ENCODE results near the gene AKAP13.

The AKAP13 gene

DNA sequence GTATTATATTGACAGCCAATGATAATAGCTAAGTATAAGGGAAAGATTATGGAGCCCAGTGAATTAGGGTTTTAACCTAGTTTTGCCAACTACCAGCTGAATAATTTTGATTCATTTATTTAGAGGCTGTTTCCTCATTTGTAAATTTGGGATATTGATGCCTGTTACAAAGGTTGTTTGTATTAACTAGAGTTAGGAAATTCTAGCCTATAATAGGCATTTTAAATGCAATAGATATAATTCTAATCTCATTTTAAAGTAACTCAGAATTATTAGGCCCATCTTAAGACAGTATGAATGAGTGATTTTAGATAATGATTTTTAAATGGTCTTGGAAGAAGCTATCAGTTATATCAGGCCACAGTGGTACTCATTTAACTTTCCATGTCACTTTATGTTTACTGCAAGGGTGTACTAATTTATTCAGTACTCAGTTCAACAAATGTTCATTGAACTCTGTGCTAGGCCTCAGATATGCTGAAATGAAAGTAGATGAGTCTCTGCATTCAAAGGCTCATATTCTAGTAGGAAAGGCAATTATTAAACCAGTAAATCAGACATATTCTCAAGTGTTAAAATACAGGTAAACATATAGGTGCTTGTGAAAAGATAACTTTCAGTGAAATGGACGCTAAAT, 213.5 kb downstream of the AKAP13 start:
- no peak for DNase-seq (ENCODE audit: low read depth in 2 of 2)

DNA sequence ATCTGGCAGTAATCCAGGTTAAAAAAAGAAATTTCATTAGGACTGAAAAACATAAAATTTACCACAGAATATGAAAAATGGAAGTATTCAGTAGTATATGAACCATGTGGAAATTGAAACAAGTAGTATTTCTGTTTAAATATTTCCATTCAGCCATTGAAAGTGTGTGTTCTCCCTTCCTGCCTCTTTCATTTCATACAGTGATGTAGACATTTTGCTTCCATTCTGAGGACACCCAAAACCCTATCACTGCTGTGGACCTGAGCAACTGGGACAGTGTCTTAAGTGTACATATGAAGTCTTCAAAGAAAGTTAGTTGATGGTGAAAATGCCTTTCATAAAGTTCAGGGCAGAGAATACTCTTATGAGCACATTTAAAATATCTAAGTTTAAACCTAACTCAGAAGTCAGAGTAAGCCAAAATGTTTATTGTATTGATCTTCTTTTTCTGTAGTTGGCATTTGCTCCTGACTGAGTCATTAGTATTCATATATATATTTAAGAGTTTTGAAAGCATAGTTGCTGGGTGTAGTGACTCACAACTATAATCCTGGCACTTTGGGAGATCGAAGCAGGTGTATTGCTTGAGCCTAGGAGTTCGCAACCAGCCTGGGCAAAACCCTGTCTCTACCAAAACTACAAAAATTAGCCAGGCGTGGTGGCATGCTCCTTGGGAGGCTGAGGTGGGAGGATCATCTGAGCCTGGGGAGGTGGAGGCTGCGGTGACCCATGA, 215.6 kb downstream of the AKAP13 start:
- DNase-seq (ENCODE audit: low read depth in 2 of 2): no peak

DNA sequence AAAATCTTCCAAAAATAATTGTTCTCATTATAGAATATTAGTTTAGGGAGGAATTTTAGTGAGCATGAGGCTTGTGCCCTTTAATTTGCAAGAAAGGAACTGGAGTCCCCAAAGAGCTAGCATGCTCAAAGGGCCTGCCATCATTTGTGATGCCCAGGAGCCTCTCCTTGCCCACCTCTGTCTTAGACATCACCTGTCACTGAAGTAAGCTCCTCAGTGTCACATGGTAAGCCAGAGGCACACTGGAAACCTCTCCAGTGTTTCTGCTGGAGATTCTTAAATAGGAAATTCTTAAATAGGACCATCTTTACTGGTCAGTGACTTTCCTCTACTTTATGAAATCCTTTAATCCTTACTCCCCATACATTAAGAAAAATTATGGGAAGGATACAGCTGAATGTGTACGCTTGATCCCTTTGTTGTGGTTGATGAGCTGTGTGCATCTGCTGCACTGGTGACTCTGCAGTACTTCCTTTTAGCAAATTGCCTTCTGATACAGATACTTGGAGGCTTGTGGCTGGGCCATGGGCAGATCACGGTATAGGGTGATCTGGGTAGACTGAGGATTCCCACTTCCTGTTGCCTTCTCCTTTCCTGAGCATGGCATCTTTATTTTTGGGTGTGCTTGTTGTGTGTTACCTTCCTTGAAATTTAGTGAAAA, 216.9 kb downstream of the AKAP13 start:
- no peak for DNase-seq (ENCODE audit: low read depth in 2 of 2)

DNA sequence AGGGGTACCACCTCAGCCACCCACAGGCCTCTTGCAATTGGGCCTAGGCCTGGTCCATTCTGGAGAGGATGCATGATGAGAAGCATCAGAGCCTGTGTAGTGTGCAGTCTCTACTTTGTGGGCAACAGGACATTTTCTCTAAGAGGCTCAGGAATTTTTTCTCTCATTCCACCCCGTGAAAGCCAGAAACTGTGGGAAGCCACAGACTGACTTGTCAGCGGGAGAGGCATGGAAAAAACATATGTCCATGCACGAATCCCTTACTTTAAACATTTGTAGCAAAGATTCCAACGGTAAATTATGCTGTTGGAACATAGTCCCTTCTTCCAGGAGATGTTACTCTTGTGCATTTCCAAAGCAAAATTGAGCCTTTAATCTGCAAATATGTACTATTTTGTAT, 217.8 kb downstream of the AKAP13 start:
- no peak for DNase-seq (ENCODE audit: low read depth in 2 of 2)

DNA sequence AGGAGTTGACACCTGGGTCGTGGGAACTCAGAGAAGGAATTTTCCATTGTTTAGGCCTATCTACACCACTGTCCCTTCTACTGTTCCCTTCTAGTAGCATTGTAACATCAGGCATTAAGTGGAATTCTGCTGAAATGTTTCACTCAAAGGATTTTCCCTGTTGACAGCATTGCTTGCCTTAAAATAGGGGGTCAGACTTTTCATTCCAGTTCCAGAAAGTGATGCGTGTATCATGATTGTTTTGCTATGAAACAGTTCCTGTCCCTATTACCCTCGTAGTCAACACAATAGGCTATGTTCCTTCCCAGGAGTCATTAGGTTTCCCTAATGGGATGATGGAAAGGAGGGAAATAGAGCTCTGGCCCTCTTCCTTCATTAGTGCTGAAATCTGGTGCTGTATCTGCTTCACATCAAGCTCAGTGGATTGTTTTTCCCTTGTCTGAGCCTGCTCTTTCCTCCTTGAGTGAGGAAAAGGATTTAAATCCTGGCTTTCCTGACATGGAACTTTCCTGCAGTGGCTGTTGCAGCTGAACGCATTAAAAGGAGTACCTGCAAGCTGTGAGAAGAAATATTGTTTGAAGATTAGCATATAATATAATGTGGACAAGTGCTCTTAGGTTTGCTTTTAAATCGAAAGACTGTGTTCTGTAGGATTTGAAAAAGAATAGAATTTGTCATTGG, 218.5 kb downstream of the AKAP13 start:
- DNase-seq (ENCODE audit: low read depth in 2 of 2): no peak

DNA sequence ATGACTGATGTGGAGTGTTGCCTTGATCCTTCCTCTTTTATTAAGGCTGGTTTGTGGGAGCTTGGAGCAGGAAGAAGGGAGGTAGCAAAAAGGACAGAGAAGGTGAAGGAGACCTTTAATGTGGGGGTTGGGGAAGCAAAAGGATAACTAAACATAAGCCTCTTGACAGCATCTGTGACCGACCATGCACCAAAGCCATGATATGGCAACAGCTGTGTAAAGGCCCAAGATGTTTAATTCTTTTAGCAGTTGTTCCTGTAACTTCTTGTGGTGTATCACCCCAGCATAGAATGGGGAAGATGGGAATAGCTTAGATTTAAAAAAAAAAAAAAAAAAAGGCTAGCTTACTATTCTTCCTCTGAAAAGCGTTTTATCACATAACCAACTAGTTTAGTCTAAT, 219.6 kb downstream of the AKAP13 start:
- DNase-seq (ENCODE audit: low read depth in 2 of 2): no peak

DNA sequence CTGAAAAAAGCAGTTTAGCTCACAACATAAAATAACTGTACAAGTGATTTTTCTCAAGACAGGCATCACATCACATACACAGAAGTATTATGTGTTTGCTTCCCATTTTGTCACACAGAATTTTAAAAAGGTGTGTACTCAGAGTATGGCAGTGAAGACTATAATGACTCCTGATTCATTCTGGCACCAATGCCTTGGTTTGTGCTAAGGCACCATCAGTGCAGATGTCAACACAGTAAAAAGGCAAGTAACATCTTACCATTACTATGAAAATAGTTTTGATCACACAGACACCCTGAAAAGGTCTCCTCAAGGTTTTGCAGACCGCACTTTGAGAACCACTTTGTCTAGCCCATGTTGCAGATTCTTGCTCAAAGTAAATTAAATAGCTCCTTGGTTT, 222.8 kb downstream of the AKAP13 start:
- DNase-seq (ENCODE audit: low read depth in 2 of 2): no peak

DNA sequence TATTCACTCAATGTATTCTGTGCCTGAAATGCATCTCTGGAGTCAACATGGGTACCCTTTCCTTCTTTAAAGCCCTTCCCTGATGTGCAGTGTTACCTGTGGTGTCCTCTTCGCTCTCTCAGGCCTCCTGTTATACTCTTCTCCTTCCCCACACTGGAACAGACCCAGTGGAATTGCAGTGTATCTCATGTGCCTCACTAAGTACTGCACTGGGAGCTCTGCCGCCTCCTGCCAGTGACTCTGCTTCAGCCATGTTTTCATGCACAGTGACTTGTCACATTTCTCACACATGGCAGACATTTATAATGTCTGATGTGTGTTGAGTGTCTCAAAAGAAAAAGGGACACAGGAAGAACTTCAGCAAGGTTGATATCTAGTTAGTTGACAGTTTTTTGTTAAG, 223.3 kb downstream of the AKAP13 start:
- DNase-seq (ENCODE audit: low read depth in 2 of 2): no peak

DNA sequence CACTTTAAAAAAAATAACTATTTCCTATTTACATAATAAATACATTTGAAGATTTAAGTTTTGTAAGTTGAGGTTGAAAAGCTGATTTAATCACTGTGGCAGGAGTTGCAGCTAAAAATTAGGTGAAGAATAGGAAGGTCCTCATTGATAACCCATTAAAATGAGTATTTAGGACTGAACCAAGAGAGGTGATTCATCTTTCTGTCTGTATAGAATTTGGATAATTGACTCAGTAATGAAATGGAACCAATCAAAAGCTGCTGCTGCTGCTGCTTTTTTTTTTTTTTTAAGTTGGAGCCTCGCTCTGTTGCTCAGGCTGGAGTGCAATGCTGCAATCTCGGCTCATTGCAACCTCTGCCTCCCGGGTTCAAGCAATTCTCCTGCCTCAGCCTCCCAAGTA, 223.8 kb downstream of the AKAP13 start:
- no peak for DNase-seq (ENCODE audit: low read depth in 2 of 2)

DNA sequence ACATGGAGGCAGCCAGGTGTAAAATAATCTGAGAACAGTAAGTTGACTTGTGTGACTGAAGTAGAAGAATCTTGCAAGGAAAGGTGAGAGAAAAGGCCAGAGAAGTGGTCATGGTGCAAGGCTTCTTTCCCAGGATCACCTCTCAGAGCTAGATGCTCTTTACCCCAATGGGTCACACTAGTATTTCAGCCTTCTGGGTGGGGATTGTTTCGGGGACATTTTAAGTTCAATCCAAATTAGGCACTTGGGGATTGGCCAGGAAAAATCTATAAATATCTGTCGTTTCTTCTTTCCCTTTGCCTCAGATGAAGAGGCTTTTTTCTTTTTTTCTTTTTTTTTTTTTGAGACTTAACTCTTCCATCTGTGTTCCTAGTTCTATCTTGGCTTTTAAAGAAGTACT, 226.3 kb downstream of the AKAP13 start:
- no peak for DNase-seq (ENCODE audit: low read depth in 2 of 2)

DNA sequence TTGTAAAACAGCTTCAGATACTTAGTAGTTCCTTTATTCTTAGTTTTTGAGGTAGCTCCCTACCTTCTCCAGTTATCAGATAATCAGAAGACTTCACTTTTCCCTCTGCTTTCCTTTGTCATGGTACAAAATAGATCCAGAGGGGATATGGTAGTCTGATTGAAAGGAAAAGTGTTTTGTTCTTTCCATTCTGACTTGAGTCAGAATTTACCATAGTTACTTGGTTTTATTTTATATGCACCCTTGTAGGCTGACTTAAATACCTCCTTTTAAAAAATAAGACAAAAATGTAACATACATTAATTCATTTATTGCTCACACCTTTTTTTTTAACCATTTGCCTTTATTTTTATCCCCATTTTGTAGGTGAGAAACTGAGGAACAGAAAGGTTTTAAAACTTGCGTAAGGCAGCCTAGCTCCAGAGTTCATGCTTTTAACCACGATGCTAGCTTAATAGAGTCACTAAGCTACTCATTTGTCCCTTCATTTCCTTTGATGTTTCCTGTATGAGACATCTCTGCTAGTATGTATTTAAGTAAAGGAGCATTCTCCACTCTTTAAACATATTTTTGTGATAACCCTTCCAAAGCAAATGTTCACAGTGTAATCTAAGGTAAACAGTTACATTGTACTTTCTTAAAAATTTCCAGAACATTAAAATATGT, 226.9 kb downstream of the AKAP13 start:
- no peak for DNase-seq (ENCODE audit: low read depth in 2 of 2)

DNA sequence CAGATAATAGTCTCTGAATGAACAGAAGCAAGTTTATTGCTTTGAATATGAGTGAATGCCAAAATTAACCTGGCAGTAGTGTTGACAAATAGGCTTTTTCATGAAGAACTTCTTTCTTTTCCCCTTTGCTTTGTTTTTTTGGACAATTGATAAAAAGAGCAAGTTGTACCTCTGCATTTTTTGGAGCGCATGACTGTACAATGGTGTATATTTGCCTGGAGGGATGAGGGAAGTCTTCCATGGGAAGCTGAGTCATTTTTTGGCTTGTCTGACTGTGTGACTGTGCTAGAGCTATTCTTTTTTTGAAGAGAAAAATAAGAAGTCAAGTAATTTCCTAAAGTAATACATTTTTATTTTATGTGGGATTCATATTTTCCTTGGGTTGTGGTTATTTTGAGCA, 227.4 kb downstream of the AKAP13 start:
- DNase-seq (ENCODE audit: low read depth in 2 of 2): no peak

DNA sequence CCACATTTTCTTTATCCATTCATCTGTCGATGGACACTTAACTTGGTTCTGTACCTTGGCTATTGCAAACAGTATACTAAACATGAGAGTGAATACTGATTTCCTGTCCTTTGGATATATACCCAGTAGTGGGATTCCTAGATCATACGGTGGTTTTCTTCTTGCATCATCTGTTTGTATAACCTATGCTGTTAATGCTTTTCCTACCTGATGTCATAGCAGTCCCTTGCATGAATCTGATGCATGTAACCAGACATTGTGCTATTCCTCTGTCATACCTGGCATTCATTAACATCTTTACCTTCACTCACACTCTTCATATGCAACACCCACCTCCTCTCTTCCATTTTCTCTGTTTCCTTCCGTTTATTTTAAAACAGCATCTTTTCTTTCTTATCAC, 229.1 kb downstream of the AKAP13 start:
- no peak for DNase-seq (ENCODE audit: low read depth in 2 of 2)

DNA sequence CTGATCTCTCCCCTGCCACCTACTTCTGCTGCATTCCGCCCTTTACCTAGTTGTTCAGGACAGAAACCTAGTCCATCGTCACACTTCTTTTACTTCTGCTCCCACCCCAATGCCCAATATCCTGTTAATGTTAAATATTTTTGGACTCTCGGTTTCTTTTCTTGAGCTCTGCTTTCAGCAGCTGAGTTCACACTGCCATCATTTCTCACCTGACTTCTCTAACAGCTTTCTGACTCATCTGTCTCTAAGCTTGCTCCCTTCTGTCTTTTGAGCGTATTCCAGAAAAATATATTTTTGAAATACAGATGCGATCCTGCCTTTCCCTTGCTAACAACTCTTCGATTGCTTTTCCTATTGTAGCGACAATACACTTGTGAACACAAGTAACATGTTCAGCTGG, 231.0 kb downstream of the AKAP13 start:
- no peak for DNase-seq (ENCODE audit: low read depth in 2 of 2)

DNA sequence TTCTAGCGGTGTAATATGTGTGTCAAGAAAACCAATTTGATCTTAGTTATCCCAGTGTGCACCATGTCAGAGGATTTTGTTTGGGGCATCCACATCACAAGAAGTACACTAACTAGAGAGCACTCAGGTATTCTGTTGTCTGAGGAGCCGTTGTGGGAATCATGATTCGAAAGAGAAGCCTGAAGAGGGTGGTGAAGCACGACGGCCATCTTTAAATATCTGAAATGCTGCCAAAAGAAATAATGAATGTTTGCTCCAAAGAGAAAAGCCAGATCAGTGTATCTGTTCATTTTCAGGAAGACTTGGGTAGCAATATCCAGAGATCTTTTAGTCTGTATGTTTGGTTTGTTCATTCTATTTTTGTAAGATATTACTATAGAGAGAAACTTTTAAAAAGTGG, 233.7 kb downstream of the AKAP13 start:
- DNase-seq (ENCODE audit: low read depth in 2 of 2): no peak

DNA sequence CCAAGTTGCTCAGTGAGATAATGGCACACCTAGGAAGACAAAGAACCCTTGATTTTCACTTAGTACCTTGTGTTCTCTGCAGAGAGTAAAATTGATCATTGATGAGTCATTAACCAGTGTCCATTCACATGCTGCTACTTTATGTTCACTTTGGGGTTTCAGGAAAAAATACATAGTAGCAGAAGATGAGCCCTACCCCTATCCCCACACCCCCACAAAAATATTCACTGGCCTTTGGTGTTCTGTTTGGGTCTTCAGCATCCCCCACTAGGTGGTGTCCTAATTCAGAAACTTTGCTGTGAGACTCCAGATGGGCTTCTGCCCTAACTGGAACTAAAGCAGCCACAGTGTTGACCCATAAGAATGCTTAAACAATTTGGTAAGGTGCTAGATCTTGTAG, 235.5 kb downstream of the AKAP13 start:
- DNase-seq (ENCODE audit: low read depth in 2 of 2): no peak

DNA sequence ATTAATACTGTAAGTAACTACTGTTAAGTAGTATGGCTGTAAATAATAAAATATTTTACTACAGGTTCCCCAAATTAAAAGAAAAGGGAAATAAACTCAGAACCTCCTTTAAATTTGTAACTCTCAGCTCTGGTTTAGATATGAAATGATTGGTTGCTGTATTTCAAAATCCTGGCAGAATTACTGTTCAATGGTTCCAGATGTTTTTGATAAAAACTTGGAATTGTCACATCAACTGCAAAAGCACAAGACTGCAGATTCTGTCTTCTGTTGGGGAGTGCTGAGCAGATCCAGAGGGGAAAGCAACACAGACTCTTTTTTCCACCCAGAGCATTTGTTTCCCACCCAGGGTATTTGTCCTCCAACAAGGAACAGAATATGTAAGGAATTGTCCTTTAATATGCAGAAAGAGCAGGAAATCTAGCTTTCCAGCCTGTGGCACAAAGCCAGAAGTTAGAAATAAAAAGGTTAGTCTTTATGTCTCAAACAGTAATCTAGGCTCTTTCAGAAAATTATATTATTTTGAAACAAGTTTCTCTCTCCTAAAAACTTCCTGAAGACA, 236.2 kb downstream of the AKAP13 start:
- DNase-seq (ENCODE audit: low read depth in 2 of 2): no peak

DNA sequence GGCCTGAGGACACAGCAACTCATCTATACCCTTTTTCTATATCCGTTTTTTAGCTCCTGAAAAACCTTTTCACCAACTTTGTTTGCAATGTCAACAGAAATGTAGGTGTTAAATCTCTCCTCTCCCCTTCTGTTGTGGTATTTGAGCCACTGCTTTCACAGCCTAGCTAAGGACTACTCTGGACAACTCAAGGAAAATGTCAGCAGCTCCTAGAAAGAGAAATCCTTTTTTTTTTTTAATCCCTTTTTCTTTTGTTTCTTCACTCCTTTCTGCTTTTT, 237.8 kb downstream of the AKAP13 start:
- no peak for DNase-seq (ENCODE audit: low read depth in 2 of 2)

DNA sequence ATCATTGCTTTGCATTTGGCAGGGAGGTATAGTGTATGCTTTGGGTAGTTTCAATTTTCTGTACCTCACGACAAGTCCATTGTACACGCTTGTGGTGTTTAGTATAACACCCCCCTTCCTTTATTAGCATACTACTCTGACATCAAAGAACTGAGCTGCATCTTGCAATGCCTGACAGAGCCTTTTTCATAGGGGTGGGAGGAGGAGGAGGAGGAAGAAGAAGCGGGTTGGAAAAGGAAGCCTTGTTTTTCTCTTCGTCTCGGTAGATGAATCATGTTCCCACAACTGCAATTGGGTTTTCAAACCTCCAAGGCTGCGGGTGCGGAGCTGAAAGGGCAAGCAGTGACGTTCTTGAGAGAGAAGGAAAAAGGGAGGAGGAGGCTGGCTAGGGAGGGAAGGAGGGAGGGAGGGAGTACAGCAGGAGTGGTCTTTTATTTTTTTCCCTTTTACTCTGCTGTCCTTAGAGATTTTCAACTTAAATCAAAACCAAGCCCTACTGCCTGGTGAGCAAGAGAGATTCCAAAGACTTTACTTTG, 238.6 kb downstream of the AKAP13 start:
- peak; percentile 49 to 58 for DNase-seq (ENCODE audit: low read depth in 2 of 2)

DNA sequence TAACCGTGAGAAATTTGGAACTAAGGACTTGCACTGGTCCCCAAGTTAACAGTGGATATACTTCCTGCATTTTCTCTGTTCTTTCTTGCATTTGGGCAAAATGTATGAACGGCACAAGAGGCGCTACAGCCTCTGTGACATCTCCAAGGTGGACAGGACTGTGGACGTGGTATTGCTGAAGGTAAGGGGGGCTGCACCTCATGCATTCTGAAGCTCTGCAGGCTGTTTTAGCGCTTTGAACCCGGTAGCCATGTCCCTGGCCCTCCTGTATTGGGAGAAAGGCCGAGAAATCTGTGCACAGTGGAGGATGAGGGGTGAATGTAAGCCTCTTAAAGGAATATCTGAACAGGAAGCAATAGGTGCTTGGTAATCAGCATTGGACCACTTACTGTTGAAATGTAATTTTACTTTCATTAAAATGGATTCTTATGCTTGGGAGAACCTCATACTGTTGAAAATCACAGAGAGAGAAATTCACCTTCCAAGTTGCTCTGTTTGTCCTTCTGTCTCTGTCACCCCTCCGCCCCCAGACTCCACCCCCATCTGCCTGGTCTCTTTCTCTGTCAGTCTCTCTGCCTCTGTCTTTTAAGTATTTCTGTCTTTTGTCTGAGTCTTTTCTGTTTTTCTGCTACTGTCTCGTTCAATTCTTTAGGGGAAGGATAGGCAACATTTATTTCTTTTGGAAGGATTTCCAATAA, 239.7 kb downstream of the AKAP13 start:
- DNase-seq (ENCODE audit: low read depth in 2 of 2): no peak

DNA sequence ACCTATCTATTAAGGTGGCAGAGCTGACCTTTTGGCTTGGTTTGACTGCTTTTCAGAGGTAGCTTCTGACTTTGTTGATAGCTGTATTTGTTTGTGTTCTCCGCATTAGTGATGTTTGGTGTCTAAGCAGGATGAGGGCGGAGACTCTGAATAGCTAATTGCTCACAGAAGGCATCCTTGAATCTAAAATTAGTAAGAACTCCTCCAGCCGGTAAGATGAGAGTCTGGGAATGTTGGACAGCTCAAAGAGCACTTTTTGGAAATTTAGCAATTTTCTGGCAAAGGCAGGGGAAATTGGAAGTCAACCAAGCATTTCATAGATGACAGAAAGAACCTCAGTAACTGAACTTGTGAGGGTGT, 240.3 kb downstream of the AKAP13 start:
- DNase-seq (ENCODE audit: low read depth in 2 of 2): no peak
